Spleen (tissue), 7 donors: ENCODE results near the gene PRDM13.
"Not testable (repeated sequence)": the region's sequence is repeated elsewhere in the genome, so short reads cannot be mapped to it uniquely, and the experiment has no call there.

Experiments used
- CTCF ChIP-seq, 11 experiments: fragments of 200-600 bp in 7 of 11; fragments of 450-650 bp in 4 of 11; sonication (generic) in 4 of 11; IDR thresholded peaks in 8 of 11; conservative IDR thresholded peaks in 3 of 11; 1 replicate in 7 of 11; 2 replicates in 4 of 11; pipeline versions ENCODE4 v1.4.0 to v1.8.0; 2016 to 2021; ENCODE audit warnings: antibody characterized with exemption in 11 of 11, inconsistent platforms in 4 of 11, mild to moderate bottlenecking in 1 of 11
- POLR2A ChIP-seq, 3 donors: fragments of 450-650 bp; IDR thresholded peaks; one replicate each; pipeline ENCODE4 v1.5.1; 2017; ENCODE audit warnings: antibody characterized with exemption in 3 of 3, mild to moderate bottlenecking in 1 of 3
- POLR2AphosphoS5 ChIP-seq, 3 donors: sonication (generic); formaldehyde crosslinking; IDR thresholded peaks; one replicate each; pipeline ENCODE4 v1.5.1; 2017; ENCODE audit warnings: antibody characterized with exemption in 3 of 3
- donor health status: DM: no; HTN: no; CAD: no; lungs with moderate emphysema.
- donor health status: DM: no; HTN: no; CAD: no.
- donor health status: DM: no; HTN: no; CAD: no.

GRCh38 chr6:99650091-99650571 is 43.5 kb downstream of the PRDM13 start:
- TF ChIP-seq CTCF (IDR thresholded peaks at IDR 0.05 in 8 of 11, conservative IDR thresholded peaks at IDR 0.05 in 3 of 11); POLR2A (IDR thresholded peaks at IDR 0.05); POLR2AphosphoS5 (IDR thresholded peaks at IDR 0.05): not testable (repeated sequence)
